GM18498 (cell line): ENCODE results near the gene RASGRP2.

ENCODE experiments used
- ATAC-seq: cut with Tn5 transposase; IDR thresholded peaks from one replicate; pipeline ENCODE4 v1.9.1; 2021; ENCODE audit warnings: mild to moderate bottlenecking, moderate library complexity; ENCODE audit not compliant: unreplicated experiment

Gene RASGRP2

GRCh38 chr11:64742087-64742888 is 1.7 kb downstream of the RASGRP2 start:
- ATAC-seq: no peak

GRCh38 chr11:64741375-64742086 is 2.4 kb downstream of the RASGRP2 start:
- ATAC-seq: no peak

DNA sequence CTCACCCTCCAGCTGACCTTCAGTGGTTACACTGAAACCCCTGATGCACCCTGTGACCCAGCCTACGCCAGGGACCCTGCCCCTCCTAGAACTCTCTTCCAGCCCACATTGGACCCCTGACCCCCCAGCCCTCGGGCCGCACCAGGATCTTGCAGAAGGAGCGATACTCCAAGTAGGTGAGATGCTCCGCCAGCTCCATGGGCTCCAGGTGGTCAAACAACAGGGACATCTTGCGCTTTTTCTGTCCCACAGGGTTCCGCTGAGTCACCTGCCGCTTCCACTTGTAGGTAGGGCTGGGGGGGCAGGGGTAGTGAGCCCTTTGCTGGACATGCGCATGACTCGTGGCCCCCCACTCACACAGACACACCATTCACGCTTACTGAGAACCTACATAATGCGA is 4.1 kb downstream of the RASGRP2 start:
- no peak for ATAC-seq

DNA sequence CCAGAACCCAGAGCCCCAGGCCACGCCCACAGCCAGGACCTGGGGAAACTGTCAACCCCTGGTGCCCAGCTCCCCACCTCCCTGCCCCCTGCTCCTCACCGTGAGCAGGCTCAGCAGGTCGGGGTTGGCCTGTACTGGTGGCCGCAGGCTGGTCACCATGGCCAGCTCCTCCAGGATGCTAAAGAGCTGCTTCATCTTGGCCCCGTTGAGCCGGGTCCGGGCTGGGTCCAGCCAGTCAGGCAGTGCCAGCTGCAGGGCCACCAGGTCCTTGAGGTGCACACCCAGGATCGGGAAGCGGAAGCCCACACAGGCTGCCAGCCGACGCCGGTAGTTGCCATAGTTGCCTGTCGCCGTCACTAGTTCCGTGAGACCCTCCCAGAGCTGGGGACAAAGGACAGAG is 7.3 kb downstream of the RASGRP2 start:
- ATAC-seq: no peak

- ATAC-seq: no peak
These were observed 8.2 kb downstream of the RASGRP2 start for GRCh38 chr11:64735725-64736259.

DNA sequence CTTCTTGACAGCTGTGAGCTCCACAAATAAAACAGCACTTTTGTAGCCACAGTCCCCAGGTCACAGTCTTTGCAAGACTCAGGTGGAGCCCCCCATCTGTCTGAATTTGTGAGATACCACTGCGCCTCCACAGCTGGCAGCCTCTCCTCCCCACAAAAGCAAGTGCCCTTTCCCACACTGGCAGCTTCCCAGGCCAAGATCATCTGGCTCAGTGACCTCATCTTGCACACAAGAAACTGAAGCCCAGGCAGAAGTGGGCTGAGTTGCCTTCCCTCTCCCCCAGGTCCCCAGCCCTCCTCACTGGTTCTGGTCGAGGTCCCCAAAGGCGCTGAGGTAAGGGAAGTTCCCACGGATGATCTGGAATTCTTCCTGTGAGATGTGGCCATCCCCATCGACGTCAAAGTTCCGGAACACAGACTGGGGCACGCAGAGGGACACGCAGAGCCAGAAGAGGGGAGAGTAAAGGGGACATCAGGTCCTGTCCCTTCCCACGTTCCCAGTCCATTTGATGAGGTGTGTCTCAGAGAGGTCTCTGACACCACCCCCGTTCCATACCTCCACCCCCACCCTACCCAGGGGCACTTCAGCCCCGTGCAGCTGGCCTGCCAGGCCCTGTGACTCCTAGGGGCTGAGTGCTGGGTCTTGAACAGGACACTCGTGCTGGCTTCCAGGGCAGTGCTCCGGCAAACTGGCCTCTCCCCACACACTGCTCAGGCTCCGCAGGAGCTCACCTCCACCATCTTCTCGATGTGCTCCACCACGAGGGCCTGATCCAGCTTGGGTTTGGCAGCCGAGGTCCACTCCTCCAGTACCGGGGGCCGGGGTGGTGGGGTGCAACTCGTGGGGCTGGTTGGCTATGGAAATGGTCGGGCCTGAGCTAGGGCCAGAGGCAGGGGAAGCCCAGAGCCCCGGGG is 8.9 kb downstream of the RASGRP2 start:
- ATAC-seq: no peak

- no peak for ATAC-seq
These were observed 12.3 kb downstream of the RASGRP2 start for GRCh38 chr11:64731601-64732000.

DNA sequence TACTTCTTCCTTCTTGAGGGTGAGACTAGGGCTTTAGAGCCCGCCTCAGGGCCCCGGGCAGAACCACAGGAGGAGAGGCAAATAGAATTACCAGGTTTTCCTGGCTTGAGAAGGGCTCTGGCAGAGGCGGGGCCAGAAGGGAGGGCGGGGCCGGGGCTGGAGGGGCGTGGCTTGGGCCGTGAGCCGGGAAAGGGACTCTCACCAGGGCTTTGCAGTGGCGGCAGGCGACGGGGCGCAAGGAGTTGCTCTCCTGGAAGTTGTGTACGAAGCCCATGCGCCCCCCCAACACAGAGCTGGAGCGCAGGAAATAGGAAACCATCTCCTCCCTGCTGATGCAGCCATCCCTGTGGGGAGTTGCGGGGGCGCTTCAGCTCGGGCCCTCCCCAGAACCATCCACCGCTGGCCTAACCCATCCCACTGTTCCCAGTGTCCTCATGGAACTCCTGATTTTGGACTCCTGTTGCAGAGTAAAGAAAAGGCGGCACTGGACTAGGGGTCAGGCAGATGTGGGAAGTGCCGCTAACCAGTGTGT is 14.0 kb downstream of the RASGRP2 start:
- ATAC-seq: no peak

- ATAC-seq: no peak
These were observed 15.1 kb downstream of the RASGRP2 start for GRCh38 chr11:64728757-64729365.

DNA sequence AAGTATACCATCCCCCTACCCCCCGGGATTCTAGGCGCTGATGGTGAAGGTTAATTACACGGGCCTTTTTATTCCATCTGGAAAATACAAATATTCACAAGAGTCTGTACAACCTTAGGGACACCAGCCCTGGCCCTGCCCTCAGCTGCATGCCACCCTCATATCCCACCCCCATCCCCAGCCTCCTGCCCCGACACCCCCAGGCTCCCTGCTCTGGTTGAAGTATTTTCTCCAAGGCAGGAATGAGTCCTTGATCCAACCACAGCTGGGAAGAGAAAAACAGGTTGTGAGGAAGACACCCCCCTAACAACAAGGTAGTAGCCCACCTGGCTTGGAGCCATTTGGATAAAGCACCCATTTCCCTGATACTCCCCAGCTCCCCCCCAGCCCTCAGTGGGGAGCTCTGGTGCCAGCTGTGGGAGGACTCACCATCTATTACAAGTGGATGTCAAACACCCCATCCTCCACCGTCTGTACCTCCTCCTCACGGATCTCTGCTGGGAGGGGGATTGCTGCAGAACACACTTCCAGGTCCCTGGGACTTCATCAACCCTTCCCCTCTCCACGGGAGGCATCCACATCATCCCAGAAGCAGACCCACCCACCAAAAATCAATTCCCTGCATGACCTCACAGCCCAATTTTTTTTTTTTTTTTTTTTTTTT is 16.9 kb downstream of the RASGRP2 start:
- ATAC-seq: no peak

- no peak for ATAC-seq
These were observed 17.7 kb downstream of the RASGRP2 start for GRCh38 chr11:64726211-64726641.

- no peak for ATAC-seq
These were observed 18.9 kb downstream of the RASGRP2 start for GRCh38 chr11:64724863-64725532.

DNA sequence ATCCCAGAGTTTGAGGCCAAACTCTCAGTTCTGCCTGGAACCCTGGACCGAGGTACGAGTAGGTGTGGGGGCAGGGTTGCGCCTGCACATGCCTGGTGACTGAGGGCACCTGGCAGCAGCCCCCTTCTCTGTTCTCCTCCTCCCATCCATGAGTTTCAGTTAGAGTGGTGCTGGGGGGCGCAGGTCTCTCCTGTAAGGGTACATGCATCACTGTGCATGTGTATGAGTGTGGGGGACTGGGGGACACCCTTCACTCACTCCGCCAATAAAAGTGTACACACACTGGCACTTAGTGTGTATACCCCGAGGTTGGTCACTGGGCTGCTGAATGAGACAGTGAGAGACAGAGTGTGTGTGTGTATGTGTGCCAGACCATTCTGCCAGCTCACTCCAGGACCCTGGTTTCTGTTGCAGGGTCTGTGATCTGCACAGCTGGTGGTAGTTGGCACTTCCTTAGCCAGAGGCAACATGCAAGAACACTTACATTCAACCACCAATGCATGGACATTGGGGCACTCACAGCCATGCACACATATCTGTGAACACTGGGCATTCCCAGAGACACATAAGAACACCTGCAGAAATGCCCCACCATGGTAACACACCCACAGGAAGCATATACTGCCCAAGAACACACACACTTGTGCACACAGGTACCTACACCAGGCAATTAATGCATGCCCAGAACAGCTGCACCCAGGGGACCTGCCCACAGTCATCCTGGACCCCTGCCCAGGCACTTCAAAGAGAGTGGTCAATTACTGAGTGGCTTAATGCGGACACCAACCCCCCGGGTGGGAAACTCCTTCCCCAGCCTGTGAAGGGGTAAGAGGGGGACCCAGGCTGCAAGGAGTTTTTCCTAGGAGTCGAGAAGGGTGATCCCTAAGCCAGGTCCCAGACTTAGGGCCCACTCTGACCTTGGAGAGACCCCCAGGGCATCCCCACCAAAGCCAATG is 19.8 kb downstream of the RASGRP2 start:
- ATAC-seq: no peak

- ATAC-seq: peak; percentile 96
These were observed 20.6 kb downstream of the RASGRP2 start, which contains the start of gene NRXN2 for GRCh38 chr11:64723117-64723906. Gene NRXN2 (minus strand): TSS chr11:64723197. CDS start chr11:64713699, 9,498 bp downstream.

- no peak for ATAC-seq
These were observed 21.5 kb downstream of the RASGRP2 start for GRCh38 chr11:64722141-64723065.

GRCh38 chr11:64721359-64721699 is 22.6 kb downstream of the RASGRP2 start:
- no peak for ATAC-seq
